ENCODE measurements around the gene NR2E3. TPM values are rescaled to one million over a fixed set of nuclear protein-coding genes. Genes with fewer than 3 reads are reported as not detected.

The NR2E3 gene
- total RNA-seq, 1 donor from 2014 or later: 0.26 TPM

DNA sequence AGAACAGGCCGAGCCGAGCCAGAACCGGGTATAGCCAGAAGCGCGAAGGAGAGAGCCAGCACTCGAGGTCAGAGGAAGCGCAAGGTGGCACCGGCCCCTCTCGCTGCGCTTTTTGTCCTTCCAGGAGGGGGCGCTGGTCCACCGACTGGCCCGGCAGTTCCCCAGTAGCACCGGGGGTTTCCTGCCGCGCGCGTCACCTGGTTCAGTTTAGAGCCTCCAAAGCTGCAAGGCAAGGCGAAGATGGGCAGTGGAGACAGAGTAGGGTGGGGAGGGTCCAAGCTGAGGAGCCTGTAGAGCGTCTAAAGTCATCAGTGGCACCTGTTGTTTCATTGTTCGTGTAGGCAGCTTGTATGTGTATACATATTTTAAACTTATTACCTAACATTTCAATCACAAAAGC is 7.6 kb upstream of the NR2E3 start:
- intact Hi-C loops (cut with DNase I): no loop called here
- DNase-seq: no peak
- H3K4me3 ChIP-seq: no peak overlapping the region
- no peaks in the 10 kb centered on the region for H3K9me3 ChIP-seq
- H3K36me3 ChIP-seq: no peaks in the 10 kb centered on the region
- TF ChIP-seq, protein P1, sequence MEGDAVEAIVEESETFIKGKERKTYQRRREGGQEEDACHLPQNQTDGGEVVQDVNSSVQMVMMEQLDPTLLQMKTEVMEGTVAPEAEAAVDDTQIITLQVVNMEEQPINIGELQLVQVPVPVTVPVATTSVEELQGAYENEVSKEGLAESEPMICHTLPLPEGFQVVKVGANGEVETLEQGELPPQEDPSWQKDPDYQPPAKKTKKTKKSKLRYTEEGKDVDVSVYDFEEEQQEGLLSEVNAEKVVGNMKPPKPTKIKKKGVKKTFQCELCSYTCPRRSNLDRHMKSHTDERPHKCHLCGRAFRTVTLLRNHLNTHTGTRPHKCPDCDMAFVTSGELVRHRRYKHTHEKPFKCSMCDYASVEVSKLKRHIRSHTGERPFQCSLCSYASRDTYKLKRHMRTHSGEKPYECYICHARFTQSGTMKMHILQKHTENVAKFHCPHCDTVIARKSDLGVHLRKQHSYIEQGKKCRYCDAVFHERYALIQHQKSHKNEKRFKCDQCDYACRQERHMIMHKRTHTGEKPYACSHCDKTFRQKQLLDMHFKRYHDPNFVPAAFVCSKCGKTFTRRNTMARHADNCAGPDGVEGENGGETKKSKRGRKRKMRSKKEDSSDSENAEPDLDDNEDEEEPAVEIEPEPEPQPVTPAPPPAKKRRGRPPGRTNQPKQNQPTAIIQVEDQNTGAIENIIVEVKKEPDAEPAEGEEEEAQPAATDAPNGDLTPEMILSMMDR (IDR thresholded peaks at IDR 0.05): no peak
- H3K27ac ChIP-seq: no peak overlapping the region
- H3K4me1 ChIP-seq: no peaks in the 10 kb centered on the region
- ATAC-seq: no peak
- H3K27me3 ChIP-seq: no peaks in the 10 kb centered on the region

GRCh38 chr15:71804226-71804625 is 6.1 kb upstream of the NR2E3 start:
- Histone ChIP-seq H3K27ac (no peak overlapping the region), H3K4me3 (no peak overlapping the region), H3K27me3 (no peaks in the 10 kb centered on the region), H3K4me1 (no peaks in the 10 kb centered on the region), H3K9me3 (no peaks in the 10 kb centered on the region), H3K36me3 (no peaks in the 10 kb centered on the region)
- no peak for ATAC-seq
- no peak for DNase-seq
- intact Hi-C loops (cut with DNase I): no loop called here
- TF ChIP-seq, protein P1 (IDR thresholded peaks at IDR 0.05): no peak

DNA sequence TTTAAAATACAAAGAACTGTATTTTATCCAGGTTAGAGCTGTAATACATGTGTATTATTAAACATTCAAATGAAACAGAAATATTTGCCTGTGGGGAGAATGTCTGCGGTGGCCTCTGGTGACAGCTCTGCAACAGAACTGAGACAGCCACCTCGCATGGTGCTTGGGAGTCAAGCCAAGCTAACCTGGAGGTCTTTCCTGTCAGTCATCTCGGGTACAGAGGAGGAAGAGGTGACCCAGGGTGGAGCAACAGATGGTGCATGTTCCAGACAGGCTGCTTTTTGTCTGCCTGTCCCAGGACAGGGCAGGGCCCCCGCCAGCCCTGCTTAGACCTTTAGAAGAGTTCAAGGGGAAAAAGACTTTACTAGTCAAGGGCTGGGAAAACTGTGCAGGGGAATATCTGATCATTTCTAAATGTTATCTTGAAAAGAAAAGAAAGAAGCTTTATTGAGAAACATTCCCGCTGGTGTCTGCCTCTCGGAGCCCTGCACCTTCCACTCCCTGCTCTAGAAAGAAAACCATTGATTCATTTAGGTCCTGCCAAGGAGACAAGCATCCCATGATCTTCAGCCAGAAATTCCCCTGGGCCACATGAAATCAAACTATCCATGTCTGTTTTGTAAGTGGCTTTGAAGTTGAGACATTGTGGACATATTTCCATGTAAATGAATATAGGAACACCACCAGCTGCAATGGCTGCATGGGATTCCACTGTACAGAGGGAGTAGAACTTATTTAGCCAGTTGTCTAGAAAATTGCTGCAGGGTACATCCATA is 5.5 kb upstream of the NR2E3 start:
- no peak overlapping the region for H3K4me3 ChIP-seq
- no peak for ATAC-seq
- H3K4me1 ChIP-seq: no peaks in the 10 kb centered on the region
- H3K9me3 ChIP-seq: no peaks in the 10 kb centered on the region
- no peaks in the 10 kb centered on the region for H3K36me3 ChIP-seq
- no peaks in the 10 kb centered on the region for H3K27me3 ChIP-seq
- intact Hi-C loops (cut with DNase I): no loop called here
- no peak for DNase-seq
- TF ChIP-seq, protein P1 (IDR thresholded peaks at IDR 0.05): no peak
- H3K27ac ChIP-seq: no peak overlapping the region

GRCh38 chr15:71806452-71806931 is 3.9 kb upstream of the NR2E3 start:
- H3K9me3 ChIP-seq: no peaks in the 10 kb centered on the region
- no peak overlapping the region for H3K4me3 ChIP-seq
- no peaks in the 10 kb centered on the region for H3K36me3 ChIP-seq
- intact Hi-C loops (cut with DNase I): no loop called here
- H3K4me1 ChIP-seq: no peaks in the 10 kb centered on the region
- ATAC-seq (no peak), DNase-seq (no peak)
- TF ChIP-seq, protein P1 (IDR thresholded peaks at IDR 0.05): no peak
- no peaks in the 10 kb centered on the region for H3K27me3 ChIP-seq
- H3K27ac ChIP-seq: no peak overlapping the region

GRCh38 chr15:71807125-71807629 is 3.2 kb upstream of the NR2E3 start:
- no peaks in the 10 kb centered on the region for H3K4me1 ChIP-seq
- no peak for ATAC-seq
- no peak overlapping the region for H3K27ac ChIP-seq
- H3K27me3 ChIP-seq: no peaks in the 10 kb centered on the region
- H3K36me3 ChIP-seq: no peaks in the 10 kb centered on the region
- no peaks in the 10 kb centered on the region for H3K9me3 ChIP-seq
- no peak for DNase-seq
- intact Hi-C loops (cut with DNase I): no loop called here
- TF ChIP-seq, protein P1 (IDR thresholded peaks at IDR 0.05): no peak
- H3K4me3 ChIP-seq: no peak overlapping the region
